ENCODE data around the gene DAP. TPM values are rescaled to one million over a fixed set of nuclear protein-coding genes. Genes with fewer than 3 reads are reported as not detected.

Gene DAP
- total RNA-seq, 4 donors from 2014 or later = 66.1 to 130 (median 106) TPM

GRCh38 chr5:10635257-10635866 is 125.7 kb downstream of the DAP start:
- no peaks in the 10 kb centered on the region for H3K4me1 ChIP-seq
- H3K27me3 ChIP-seq = no peaks in the 10 kb centered on the region
- H3K27ac ChIP-seq = no peak overlapping the region
- TF ChIP-seq POLR2A (IDR thresholded peaks at IDR 0.05) (no peak), CTCF (IDR thresholded peaks at IDR 0.05) (no peak)
- 72 to 79% methylated on average over 10 of the region's 10 CpGs for WGBS, 2 donors
- no peak overlapping the region for H3K4me3 ChIP-seq (replicated peaks in 1 of 3)
- H3K9me3 ChIP-seq = no peaks in the 10 kb centered on the region
- intact Hi-C loops (cut with DNase I) = no loop called here
- H3K36me3 ChIP-seq = no peaks in the 10 kb centered on the region
- no peak for DNase-seq

GRCh38 chr5:10634562-10634961 is 126.5 kb downstream of the DAP start:
- 94 to 100% methylated on average over 2 of the region's 2 CpGs for WGBS, 2 donors
- TF ChIP-seq POLR2A (IDR thresholded peaks at IDR 0.05) (no peak), CTCF (IDR thresholded peaks at IDR 0.05) (no peak)

GRCh38 chr5:10634050-10634449 is 127.0 kb downstream of the DAP start:
- no peaks in the 10 kb centered on the region for H3K9me3 ChIP-seq
- no peaks in the 10 kb centered on the region for H3K36me3 ChIP-seq
- intact Hi-C loops (cut with DNase I) = no loop called here
- DNase-seq = no peak
- no peak overlapping the region for H3K4me3 ChIP-seq (replicated peaks in 1 of 3)
- H3K4me1 ChIP-seq = no peaks in the 10 kb centered on the region
- WGBS, 2 donors = 76 to 91% methylated on average over 4 of the region's 4 CpGs
- TF ChIP-seq CTCF (IDR thresholded peaks at IDR 0.05) = no peak
- no peak for TF ChIP-seq POLR2A (IDR thresholded peaks at IDR 0.05)
- H3K27ac ChIP-seq = no peak overlapping the region
- no peaks in the 10 kb centered on the region for H3K27me3 ChIP-seq

More at GRCh38 chr5:10634562-10634961, 126.5 kb downstream of the DAP start:
- Histone ChIP-seq H3K4me3 (replicated peaks in 1 of 3) (no peak overlapping the region), H3K27ac (no peak overlapping the region), H3K27me3 (no peaks in the 10 kb centered on the region), H3K4me1 (no peaks in the 10 kb centered on the region), H3K9me3 (no peaks in the 10 kb centered on the region), H3K36me3 (no peaks in the 10 kb centered on the region)
- intact Hi-C loops (cut with DNase I) = no loop called here
- no peak for DNase-seq

- H3K27me3 ChIP-seq = no peaks in the 10 kb centered on the region
- 77 to 83% methylated on average over 28 of the region's 28 CpGs for WGBS, 2 donors
- DNase-seq = no peak
- no peak overlapping the region for H3K4me3 ChIP-seq (replicated peaks in 1 of 3)
- TF ChIP-seq CTCF (IDR thresholded peaks at IDR 0.05) (no peak), POLR2A (IDR thresholded peaks at IDR 0.05) (no peak)
- no peaks in the 10 kb centered on the region for H3K9me3 ChIP-seq
- no peaks in the 10 kb centered on the region for H3K36me3 ChIP-seq
- H3K4me1 ChIP-seq = no peaks in the 10 kb centered on the region
- H3K27ac ChIP-seq = no peak overlapping the region
- intact Hi-C loops (cut with DNase I) = no loop called here
Observed at GRCh38 chr5:10633271-10634049, 127.6 kb downstream of the DAP start.

GRCh38 chr5:10632110-10632761 is 128.8 kb downstream of the DAP start:
- Histone ChIP-seq H3K27me3 (no peaks in the 10 kb centered on the region), H3K27ac (no peak overlapping the region)
- intact Hi-C loops (cut with DNase I) = no loop called here

More at GRCh38 chr5:10632110-10632761, 128.8 kb downstream of the DAP start:
- H3K36me3 ChIP-seq = no peaks in the 10 kb centered on the region
- TF ChIP-seq POLR2A (IDR thresholded peaks at IDR 0.05) = no peak
- TF ChIP-seq CTCF (IDR thresholded peaks at IDR 0.05) = no peak
- 80 to 84% methylated on average over 23 of the region's 23 CpGs for WGBS, 2 donors
- H3K4me1 ChIP-seq = peaks cover 0 to 2% of the 10 kb centered on the region in 2 donors
- no peak overlapping the region for H3K4me3 ChIP-seq (replicated peaks in 1 of 3)
- H3K9me3 ChIP-seq = no peaks in the 10 kb centered on the region
- DNase-seq = no peak

Data from thyroid gland (tissue), 4 donors.